DOHH2 (cell line): ENCODE measurements around the gene EML4.
A peak's percentile ranks its signal among the peaks of the same experiment; 100 is the strongest.

Experiments
- H3F3A ChIP-seq: fragments of 200-600 bp; sonication (generic), shearing (Covaris generic); 2 replicates; pipeline ENCODE4 v1.6.0; 2016; ENCODE audit warnings: antibody characterized with exemption, mild to moderate bottlenecking; ENCODE audit not compliant: control insufficient read depth, insufficient read depth
- H3K27ac ChIP-seq: fragments of 200-600 bp; sonication (generic); 2 replicates; pipeline ENCODE4 v1.5.1; 2014; ENCODE audit warnings: low read depth, mild to moderate bottlenecking, low read length, moderate library complexity
- H3K27me3 ChIP-seq: fragments of 200-600 bp; sonication (generic); 2 replicates; pipeline ENCODE4 v1.6.1; 2014; ENCODE audit warnings: mild to moderate bottlenecking, low read length, mixed read lengths; ENCODE audit not compliant: control insufficient read depth
- H3K36me3 ChIP-seq: fragments of 200-600 bp; sonication (generic); 2 replicates; pipeline ENCODE4 v1.6.1; 2014; ENCODE audit warnings: mild to moderate bottlenecking, low read length, moderate library complexity, mixed read lengths; ENCODE audit not compliant: control insufficient read depth
- H3K4me1 ChIP-seq: fragments of 200-600 bp; sonication (generic); 2 replicates; pipeline ENCODE4 v1.6.1; 2014; ENCODE audit warnings: mild to moderate bottlenecking, low read length, mixed read lengths; ENCODE audit not compliant: control insufficient read depth
- H3K4me2 ChIP-seq: fragments of 200-600 bp; sonication (generic); 2 replicates; pipeline ENCODE4 v1.6.0; 2014; ENCODE audit warnings: mild to moderate bottlenecking, low read length, moderate library complexity
- H3K4me3 ChIP-seq: fragments of 200-600 bp; sonication (generic); 2 replicates; pipeline ENCODE4 v1.5.1; 2014; ENCODE audit warnings: mild to moderate bottlenecking, low read length, mixed read lengths
- H3K79me2 ChIP-seq: fragments of 200-600 bp; sonication (generic); 2 replicates; pipeline ENCODE4 v1.6.1; 2014; ENCODE audit warnings: mild to moderate bottlenecking, low read length, mixed read lengths; ENCODE audit not compliant: control insufficient read depth
- H3K9me2 ChIP-seq: fragments of 200-600 bp; sonication (generic); replicated peaks from 2 replicates; pipeline ENCODE4 v1.6.1; 2014; ENCODE audit warnings: mild to moderate bottlenecking, low read length, mixed read lengths; ENCODE audit not compliant: control insufficient read depth
- H3K9me3 ChIP-seq: fragments of 200-600 bp; sonication (generic); 2 replicates; pipeline ENCODE4 v1.6.1; 2014; ENCODE audit warnings: antibody characterized with exemption, low read length, mixed read lengths; ENCODE audit not compliant: control insufficient read depth, insufficient read depth
- H4K20me1 ChIP-seq: fragments of 200-600 bp; sonication (generic); 2 replicates; pipeline ENCODE4 v1.6.0; 2014; ENCODE audit warnings: low read depth, mild to moderate bottlenecking, antibody characterized with exemption, low read length, moderate library complexity; ENCODE audit not compliant: control insufficient read depth, insufficient read depth
- CTCF ChIP-seq: fragments of 200-600 bp; sonication (generic); IDR thresholded peaks from one replicate; pipeline ENCODE4 v1.5.1; 2014; ENCODE audit warnings: antibody characterized with exemption, mild to moderate bottlenecking, low read depth, low read length; ENCODE audit not compliant: poor library complexity, severe bottlenecking
- EZH2phosphoT487 ChIP-seq: fragments of 200-600 bp; sonication (generic); IDR thresholded peaks from 2 replicates; pipeline ENCODE4 v1.6.1; 2017; ENCODE audit warnings: borderline replicate concordance, mild to moderate bottlenecking, antibody characterized with exemption, low read length, moderate library complexity, mixed read lengths

The EML4 gene

GRCh38 chr2:42360493-42360889 lies 191.3 kb downstream of the EML4 start:
- Histone ChIP-seq H3K4me2 (peak overlapping the region; percentile 95), H3K9me3 (no peaks in the 10 kb centered on the region), H4K20me1 (peaks cover 4% of the 10 kb centered on the region)

GRCh38 chr2:42360890-42361727 lies 192.0 kb downstream of the EML4 start, which contains the start of gene COX7A2L:
COX7A2L (minus strand) TSS chr2:42361217; CDS start chr2:42361161, 56 bp downstream.
- TF ChIP-seq EZH2phosphoT487 (no peak), CTCF (no peak)
- H3K36me3 ChIP-seq = peaks cover 6% of the 10 kb centered on the region; the same call in 1 of the 2 replicates

More at GRCh38 chr2:42360493-42360889, 191.3 kb downstream of the EML4 start:
- Histone ChIP-seq H3K9me2 (no peaks in the 10 kb centered on the region), H3K79me2 (peaks cover 54% of the 10 kb centered on the region), H3K4me1 (peaks cover 20% of the 10 kb centered on the region), H3K27me3 (no peaks in the 10 kb centered on the region; the same call in 1 of the 2 replicates), H3K4me3 (peak overlapping the region; percentile 89), H3F3A (no peaks in the 10 kb centered on the region; the same call in 1 of the 2 replicates), H3K27ac (peak overlapping the region; percentile 75), H3K36me3 (peaks cover 6% of the 10 kb centered on the region; the same call in 1 of the 2 replicates)
- no peak for TF ChIP-seq EZH2phosphoT487
- no peak for TF ChIP-seq CTCF

DNA sequence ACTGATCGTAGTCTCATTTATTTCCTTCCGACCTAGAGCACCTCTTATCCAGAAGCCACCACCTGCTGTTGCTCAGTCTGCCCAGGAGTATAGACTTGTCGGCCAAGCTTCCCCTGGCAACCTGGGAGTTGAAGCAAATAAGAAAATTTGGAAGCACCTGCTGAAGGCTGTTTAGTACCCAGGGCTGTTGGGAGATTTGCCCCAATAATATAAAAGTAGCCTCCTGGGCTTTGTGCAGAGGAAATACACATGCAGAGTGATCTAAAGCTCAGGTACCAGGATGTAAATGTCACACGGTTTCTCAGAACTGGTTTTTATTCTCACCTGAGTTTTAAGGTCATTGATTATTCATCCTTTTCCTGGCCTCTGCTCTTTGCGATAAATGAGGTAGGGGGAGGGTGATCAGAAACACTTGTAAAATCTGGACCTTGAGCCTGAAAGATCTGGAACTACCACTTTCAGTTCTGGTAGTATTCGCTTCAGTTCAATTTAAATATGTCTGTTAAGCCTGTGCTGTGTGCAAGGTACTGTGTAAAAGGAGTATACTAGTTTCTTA lies 192.7 kb downstream of the EML4 start:
- peaks cover 20% of the 10 kb centered on the region for H3K4me1 ChIP-seq
- peak overlapping the region; percentile 89 for H3K4me3 ChIP-seq
- H3K36me3 ChIP-seq = peaks cover 6% of the 10 kb centered on the region; the same call in 1 of the 2 replicates
- no peaks in the 10 kb centered on the region; the same call in 1 of the 2 replicates for H3F3A ChIP-seq
- H3K79me2 ChIP-seq = peaks cover 42% of the 10 kb centered on the region
- no peaks in the 10 kb centered on the region; the same call in none of the 2 replicates for H3K27me3 ChIP-seq
- no peaks in the 10 kb centered on the region for H3K9me2 ChIP-seq
- no peaks in the 10 kb centered on the region for H3K9me3 ChIP-seq
- H3K4me2 ChIP-seq = peak overlapping the region; percentile 95
- no peak overlapping the region for H3K27ac ChIP-seq
- H4K20me1 ChIP-seq = no peaks in the 10 kb centered on the region; the same call in none of the 2 replicates
- TF ChIP-seq CTCF (peak; percentile 30), EZH2phosphoT487 (no peak)

More at GRCh38 chr2:42360890-42361727, 192.0 kb downstream of the EML4 start, which contains the start of gene COX7A2L:
- H3K27ac ChIP-seq = peak within 1 kb of the TSS; percentile 75
- no peaks in the 10 kb centered on the region; the same call in 1 of the 2 replicates for H3K27me3 ChIP-seq
- H3F3A ChIP-seq = no peaks in the 10 kb centered on the region; the same call in 1 of the 2 replicates
- H3K9me3 ChIP-seq = no peaks in the 10 kb centered on the region
- H4K20me1 ChIP-seq = peaks cover 2% of the 10 kb centered on the region
- H3K79me2 ChIP-seq = peaks cover 49% of the 10 kb centered on the region
- peaks cover 20% of the 10 kb centered on the region for H3K4me1 ChIP-seq
- peak within 1 kb of the TSS; percentile 89 for H3K4me3 ChIP-seq
- H3K9me2 ChIP-seq = no peaks in the 10 kb centered on the region
- H3K4me2 ChIP-seq = peak within 1 kb of the TSS; percentile 95
